ENCODE results near the gene CCSER1. TPM values are rescaled to one million over a fixed set of nuclear protein-coding genes. Genes with fewer than 3 reads are reported as not detected.
"Not testable (repeated sequence)": the region's sequence is repeated elsewhere in the genome, so short reads cannot be mapped to it uniquely, and the experiment has no call there.

CCSER1 gene
- total RNA-seq, 1 donor from 2014 or later, result 13.3 TPM

DNA sequence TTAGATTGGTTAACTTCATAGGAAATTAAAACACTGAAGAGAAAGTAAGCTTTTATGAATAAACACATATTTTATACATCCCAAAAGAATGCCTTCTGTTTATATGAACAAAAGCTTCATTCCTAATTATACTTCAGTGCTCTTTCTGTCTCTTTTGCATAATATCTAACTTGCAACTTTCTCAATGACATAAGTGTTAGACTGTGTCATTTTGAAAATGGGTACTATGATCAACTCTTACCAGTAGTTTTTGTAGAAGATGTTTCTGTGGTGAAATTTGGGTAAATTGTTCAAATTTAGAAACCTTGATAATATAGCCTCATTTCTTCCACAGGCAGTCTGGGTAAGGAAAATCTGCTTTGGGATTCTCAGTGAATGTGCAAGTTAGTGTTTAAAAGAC lies 991.4 kb downstream of the CCSER1 start:
- ATAC-seq, result no peak
- intact Hi-C loops (cut with micrococcal nuclease), result no loop called here
- DNase-seq, result no peak

DNA sequence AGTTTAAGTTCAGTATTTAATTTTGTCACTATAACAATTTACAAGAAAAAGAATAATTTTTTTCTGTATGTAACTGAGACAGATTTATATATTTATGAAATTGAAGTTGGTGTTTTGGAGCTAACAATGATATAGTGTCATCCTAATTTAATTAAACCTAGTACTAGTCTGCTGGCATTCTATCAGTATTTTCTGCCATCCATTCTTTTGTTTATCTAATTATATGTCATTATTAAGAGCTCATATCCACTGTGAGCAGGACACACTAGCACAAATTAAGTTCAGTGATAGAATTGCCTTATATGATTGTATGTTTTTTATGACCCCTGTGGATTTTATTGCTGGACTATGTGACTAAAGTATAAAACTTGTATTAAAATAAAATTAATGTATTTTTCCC lies 996.5 kb downstream of the CCSER1 start:
- intact Hi-C loops (cut with micrococcal nuclease), result no loop called here
- DNase-seq (no peak), ATAC-seq (no peak)

DNA sequence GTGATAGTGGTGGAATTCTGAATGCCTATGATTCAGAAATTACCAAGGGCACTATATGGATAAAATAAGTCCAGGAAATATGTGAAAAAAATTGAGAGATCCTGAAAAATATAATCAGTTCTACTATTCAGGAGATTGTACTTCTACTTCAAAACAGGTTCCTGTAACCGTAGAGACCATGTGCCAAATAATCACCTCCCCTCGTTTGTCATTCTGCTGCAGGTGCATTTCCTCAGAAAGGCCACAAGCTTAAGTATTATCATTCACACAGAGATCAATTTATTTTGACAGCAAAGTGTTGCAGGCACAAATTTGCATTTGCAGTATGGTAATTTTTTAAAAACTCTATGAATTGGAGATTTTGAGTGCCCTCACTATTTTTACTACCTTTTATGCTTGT lies 1000.0 kb downstream of the CCSER1 start:
- no peak for DNase-seq
- ATAC-seq, result no peak
- intact Hi-C loops (cut with micrococcal nuclease), result no loop called here

DNA sequence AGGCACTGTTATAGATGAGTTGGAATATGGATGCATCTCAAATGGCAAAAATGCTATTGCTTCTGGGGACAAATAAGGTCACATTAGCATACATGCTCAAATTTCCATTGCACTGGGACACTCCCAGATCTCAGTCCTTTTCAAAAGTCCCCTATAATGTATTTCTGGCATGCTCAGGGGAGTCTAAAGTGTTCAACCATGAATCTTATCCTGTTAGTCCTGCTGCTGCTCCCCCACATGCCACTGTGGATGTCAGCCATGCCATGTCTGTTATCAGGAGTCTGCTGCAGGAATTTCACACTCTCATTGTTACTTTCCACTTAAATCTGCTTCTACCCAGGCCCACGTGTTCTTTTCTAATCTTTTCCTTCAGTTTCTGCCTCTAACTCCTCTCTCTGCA lies 1000.6 kb downstream of the CCSER1 start:
- peak; percentile 94 for ATAC-seq
- intact Hi-C loops (cut with micrococcal nuclease), result no loop called here
- DNase-seq, result peak; percentile 42

DNA sequence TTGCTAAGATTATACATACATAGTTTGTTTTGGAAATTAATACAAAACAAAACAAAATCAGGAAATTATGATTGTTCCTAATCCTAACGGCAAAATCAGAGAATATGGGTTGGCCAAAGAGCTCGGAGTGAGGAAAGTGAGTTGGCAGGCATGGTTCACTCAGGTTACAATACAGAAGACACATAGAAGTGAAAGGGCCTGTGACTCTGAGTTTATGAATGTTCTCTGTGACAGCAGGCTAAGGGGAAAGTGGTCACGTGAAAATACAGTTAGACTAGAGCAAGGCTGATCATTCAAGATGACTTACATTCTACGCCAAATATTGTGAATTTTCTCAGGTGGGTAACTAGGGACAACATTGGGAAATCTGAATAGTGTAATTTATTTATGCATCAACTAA lies 1001.3 kb downstream of the CCSER1 start:
- intact Hi-C loops (cut with micrococcal nuclease), result no loop called here

DNA sequence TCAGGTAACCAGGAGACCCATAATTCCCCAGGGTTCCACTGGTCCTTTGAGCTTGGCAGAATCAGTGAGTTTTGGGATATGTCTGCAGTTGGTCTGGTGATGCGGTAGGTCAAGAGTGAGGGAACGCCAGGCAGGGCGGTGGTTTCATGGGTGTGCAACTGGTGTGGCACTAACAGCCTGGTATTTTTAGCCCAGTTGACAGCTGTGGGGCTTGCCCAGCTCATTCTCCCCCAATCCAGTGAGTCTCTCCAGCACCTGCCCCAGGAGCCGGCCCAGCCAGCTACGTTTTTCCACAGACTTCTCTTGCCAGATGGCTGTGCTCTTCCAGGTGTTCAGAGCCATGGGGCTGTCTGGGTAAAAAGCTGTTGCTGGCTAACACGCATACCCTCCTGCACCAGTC lies 1019.9 kb downstream of the CCSER1 start:
- peak; percentile 45 for ATAC-seq
- intact Hi-C loops (cut with micrococcal nuclease), result no loop called here
- peak; percentile 21 for DNase-seq

More for the DNA sequence above, 1001.3 kb downstream of the CCSER1 start:
- ATAC-seq, result peak; percentile 80
- no peak for DNase-seq

DNA sequence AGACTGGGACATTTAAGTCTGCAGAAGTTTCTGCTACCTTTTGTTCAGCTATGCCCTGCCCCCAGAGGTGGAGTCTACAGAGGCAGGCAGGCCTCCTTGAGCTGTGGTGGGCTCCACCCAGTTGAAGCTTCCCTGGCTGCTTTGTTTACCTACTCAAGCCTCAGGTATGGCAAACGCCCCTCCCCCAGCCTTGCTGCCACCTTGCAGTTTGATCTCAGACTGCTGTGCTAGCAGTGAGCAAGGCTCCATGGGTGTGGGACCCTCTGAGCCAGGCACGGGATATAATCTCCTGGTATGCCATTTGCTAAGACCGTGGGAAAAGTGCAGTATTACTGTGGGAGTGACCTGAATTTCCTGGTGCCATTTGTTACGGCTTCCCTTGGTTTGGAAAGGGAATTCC lies 1026.8 kb downstream of the CCSER1 start:
- DNase-seq; intact Hi-C loops (cut with micrococcal nuclease); ATAC-seq: not testable (repeated sequence)

DNA sequence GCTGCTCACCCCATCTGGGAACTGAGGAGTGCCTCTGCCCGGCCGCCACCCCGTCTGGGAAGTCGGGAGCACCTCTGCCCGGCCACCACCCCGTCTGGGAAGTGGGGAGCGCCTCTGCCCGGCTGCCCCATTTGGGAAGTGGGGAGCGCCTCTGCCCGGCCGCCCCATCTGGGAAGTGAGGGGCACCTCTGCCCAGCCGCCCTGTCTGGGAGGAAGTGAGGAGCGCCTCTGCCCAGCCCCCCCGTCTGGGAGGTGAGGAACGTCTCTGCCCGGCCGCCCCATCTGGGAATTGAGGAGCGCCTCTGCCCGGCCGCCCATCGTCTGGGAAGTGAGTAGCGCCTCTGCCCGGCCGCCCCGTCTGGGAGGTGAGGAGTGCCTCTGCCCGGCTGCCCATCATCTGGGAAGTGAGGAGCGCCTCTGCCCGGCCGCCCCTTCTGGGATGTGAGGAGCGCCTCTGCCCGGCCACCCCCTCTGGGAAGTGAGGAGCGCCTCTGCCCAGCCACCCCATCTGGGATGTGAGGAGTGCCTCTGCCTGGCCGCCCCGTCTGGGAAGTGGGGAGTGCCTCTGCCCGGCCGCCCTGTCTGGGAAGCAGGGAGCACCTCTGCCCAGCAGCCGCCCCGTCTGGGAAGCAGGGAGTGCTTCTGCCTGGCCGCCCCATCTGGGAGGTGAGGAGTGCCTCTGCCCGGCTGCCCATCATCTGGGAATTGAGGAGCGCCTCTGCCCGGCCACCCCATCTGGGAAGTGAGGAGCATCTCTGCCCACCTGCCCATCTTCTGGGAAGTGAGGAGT lies 1040.9 kb downstream of the CCSER1 start:
- ATAC-seq; intact Hi-C loops (cut with micrococcal nuclease); DNase-seq: not testable (repeated sequence)

DNA sequence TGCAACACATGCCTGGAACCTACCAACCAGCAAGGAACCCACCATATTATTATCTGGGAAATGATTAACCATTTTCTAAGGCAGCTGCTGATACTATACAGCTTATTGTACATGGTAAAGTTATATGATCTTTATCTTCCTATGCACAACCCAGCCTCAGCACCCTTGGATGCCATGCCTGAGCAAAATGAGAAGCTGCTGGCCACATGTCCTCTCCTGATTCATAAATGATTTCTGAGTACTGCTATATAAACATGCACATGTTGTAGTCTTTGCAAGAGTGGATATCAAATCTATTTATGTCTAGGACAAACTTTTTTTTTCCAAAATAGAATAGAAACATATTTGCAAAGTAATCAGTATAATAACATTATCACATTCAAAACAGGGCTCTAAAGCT lies 1043.6 kb downstream of the CCSER1 start:
- DNase-seq (no peak), ATAC-seq (no peak)
- intact Hi-C loops (cut with micrococcal nuclease), result no loop called here

DNA sequence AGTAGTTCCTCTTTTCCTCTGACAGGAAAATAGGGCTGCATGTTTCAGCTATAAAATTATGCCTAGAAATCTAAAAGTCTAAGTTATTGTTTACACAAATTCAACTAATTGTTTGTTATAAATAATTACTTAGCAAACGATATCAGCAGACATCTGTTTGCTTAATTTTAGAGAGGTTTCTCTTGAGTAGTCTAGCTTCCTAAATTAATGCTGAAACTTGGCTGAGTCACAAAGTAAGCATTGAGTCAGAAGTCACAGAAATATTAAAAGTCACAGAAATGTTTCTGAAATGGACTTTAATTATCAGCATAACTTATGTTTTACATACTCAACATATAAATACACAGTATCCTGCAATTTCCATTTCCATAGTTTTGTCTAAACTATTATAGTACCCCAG lies 1044.0 kb downstream of the CCSER1 start:
- ATAC-seq, result no peak
- intact Hi-C loops (cut with micrococcal nuclease), result no loop called here
- no peak for DNase-seq

DNA sequence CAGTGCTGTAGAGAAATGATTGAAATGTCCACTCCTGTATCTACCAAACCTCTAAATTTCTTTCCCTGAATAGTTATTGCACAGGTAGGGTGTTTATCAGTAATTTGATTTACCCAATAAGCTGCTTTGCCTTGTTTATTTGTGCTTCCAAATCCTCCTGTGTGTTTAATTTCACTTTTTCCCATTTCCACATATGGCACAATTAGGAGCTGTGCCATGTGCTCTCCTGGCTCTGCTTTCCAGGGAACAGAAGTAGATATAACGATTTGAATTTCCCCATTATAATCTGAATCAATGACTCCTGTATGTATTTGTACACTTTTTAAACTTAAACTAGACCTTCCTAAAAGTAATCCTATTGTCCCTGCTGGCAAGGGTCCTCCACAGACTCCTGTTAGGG lies 1057.9 kb downstream of the CCSER1 start:
- intact Hi-C loops (cut with micrococcal nuclease); DNase-seq; ATAC-seq: not testable (repeated sequence)

DNA sequence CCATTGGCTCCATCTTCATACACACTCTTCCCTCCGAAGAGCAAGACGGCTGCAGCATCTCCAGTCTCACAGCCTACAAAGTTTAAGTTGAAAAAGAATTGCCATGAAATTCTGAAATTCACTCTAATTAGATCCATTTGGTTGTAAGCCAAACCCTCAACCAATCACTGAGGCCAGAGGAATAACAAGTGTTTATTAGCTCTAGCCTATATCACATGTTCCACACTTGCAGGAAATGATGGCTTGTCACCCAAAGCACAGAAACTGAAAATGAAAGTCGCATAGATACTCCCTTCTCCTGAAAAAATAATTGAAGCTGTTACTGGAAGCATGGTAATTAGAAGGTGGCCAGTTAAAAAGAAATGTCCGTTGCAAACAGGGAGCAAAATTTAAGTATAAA lies 1071.8 kb downstream of the CCSER1 start:
- DNase-seq (no peak), ATAC-seq (no peak)
- intact Hi-C loops (cut with micrococcal nuclease), result no loop called here

DNA sequence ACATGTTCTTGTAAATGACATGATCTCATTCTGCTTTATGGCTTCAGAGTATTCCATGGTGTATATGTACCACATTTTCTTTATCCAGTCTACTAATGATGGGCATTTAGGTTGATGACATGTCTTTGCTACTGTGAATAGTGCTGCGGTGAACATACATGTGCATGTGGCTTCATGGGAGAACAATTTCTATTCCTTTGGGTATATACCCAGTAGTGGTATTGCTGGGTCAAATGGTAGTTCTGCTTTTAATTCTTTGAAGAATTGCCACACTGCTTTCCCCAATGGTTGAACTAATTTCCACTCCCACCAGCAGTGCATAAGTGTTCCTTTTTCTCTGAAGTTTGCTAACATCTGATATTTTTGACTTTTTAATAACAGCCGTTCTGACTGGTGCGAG lies 1080.3 kb downstream of the CCSER1 start:
- no peak for DNase-seq
- intact Hi-C loops (cut with micrococcal nuclease), result no loop called here
- ATAC-seq, result no peak

DNA sequence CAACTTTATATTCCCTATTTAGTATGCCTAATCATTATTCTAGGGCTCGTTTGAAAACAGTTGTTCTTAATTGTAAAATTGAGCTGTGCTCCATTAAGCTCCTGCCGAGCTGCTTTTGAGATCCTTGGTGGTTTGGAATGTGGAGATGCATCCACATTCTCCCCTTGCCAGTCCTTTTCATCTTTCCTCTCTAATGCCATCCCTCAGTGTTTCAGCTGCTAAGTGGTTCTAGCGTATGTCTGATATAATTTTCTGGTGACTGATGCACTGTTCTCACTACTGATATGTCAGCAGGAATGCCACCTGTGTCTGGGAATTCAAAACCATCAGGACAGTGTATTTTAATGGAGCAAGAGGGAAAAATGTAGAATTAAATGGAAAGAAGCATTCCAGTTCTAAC lies 1085.0 kb downstream of the CCSER1 start:
- intact Hi-C loops (cut with micrococcal nuclease), result no loop called here
- ATAC-seq, result no peak
- no peak for DNase-seq

DNA sequence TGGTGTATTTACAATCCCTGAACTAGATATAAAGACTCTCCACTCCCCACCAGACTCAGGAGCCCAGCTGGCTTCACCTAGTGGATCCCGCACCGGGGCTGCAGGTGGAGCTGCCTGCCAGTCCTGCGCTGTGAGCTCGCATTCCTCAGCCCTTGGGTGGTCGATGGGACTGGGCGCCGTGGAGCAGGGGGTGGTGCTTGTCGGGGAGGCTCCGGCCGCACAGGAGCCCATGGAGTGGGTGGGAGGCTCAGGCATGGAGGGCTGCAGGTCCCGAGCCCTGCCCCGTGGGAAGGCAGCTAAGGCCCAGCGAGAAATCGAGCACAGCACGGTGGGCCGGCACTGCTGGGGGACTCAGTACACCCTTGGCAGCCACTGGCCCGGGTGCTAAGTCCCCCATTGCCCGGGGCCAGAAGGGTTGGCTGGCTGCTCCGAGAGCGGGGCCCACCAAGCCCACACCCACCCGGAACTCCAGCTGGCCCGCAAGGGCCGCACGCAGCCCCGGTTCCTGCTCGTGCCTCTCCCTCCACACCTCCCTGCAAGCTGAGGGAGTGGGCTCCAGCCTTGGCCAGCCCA lies 1090.7 kb downstream of the CCSER1 start:
- intact Hi-C loops (cut with micrococcal nuclease); ATAC-seq; DNase-seq: not testable (repeated sequence)

DNA sequence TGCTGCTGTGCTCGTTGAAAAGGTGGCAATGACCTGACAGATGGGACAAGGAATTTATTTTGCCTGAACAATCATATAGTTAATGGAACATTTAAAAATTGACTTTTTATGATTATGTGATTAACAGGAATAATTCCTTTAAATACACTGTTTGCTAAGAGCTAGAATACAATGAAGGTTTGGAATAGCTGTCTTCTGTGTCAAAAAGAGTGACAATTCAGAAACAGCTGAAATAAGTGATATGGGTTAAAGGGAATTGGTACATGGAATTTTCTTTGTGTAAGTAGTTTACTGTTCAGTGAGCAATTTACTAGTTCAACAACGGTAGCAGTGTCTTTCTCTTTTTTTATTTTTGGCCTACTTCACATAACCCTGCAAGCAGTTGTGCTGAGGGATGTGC lies 1093.1 kb downstream of the CCSER1 start:
- intact Hi-C loops (cut with micrococcal nuclease), result no loop called here
- ATAC-seq (no peak), DNase-seq (no peak)

DNA sequence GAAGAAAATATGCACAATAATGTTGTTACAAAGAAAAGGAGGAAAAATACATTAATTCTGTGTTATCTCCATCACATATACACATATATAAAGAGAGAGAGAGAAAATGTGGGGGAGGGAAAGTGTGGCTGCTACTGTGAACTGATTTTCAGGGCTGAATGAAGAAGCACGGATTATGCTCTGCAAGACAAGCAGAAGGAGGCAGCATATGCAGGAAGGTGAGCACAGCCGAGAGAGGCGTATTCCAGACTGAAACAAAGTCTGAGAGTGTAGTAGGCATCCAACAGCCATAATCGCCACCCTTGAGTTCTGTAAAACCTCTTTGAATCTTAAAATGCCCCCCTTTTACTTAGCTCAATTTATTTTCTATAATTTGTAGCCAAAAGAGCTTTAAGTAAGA lies 1094.8 kb downstream of the CCSER1 start:
- ATAC-seq, result no peak
- intact Hi-C loops (cut with micrococcal nuclease), result no loop called here
- no peak for DNase-seq

DNA sequence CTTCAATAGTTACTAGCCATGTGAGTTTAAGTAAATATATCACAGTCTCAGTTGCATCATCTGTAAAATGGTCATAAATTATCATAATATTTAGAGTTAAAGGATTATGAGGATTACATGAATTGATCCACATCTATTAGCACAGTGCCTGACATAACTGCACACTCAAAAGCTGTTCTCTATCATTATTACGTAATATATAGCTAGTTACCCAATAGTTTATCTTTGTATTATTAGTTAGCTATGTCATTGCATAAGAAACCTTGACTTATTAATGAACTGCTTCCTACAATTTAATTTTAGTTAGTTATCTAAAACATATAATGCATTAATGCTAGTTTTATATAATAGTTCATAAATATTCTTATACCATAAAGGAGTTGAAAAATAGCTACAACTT lies 1099.7 kb downstream of the CCSER1 start:
- DNase-seq, result no peak
- no peak for ATAC-seq
- intact Hi-C loops (cut with micrococcal nuclease), result no loop called here

DNA sequence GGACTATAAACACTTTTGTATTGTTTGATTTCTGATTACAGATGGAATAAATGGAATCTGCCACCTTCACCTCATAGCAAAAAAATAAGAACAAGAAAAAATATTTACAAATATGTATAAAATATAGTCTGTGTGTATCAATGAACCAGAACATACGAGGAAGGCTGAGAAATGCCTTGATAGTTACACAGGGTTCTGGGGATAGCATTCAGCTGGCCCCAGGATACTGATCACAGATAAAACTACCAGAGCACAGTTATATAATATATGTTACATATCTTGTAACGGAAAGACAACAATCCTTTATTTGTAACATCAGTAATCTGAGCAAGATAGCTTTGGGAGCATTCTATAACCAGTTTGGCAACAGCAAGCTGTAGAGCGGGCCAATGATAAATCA lies 1101.5 kb downstream of the CCSER1 start:
- ATAC-seq (no peak), DNase-seq (no peak)
- intact Hi-C loops (cut with micrococcal nuclease), result no loop called here

DNA sequence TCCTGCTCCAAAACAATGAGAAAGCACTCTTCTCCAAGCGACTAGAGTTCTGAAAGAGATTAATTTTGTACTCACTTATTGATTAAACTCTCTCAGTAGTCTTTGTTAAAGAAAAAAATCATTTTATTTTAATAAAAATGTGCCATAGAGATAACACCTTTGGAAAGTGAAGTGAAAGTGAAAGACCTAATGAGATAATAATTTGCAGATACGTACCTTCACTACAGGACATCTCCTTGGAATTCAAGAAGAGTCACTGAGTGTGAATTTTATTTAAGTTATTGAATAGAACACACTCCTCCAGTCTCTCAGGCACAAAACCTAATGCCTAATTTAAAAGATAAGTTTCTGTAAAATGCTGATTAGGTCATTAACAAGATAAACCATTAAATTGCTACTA lies 1106.0 kb downstream of the CCSER1 start:
- DNase-seq (no peak), ATAC-seq (no peak)
- intact Hi-C loops (cut with micrococcal nuclease), result no loop called here

DNA sequence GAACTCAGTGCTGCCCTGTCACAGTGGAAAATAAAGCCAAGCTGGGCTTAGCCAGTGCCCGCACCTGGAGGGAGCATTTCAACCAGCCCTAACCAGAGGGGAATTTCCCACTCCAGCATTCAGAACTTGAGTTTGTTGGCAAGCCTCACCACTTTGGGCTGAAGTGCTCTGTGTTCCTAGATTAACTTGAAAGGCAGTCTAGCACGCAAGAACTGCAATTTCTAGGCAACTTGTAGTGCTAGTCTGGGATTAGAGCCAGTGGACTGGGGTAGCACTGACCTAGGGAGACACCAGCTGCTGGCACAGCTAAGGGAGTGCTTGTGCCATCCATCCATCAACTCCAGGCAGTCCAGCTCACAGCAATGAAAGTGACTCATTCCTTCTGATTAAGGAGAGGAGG lies 1115.9 kb downstream of the CCSER1 start:
- peak; percentile 63 for DNase-seq
- intact Hi-C loops (cut with micrococcal nuclease), result no loop called here
- ATAC-seq, result peak; percentile 100
